Liver (tissue), 3 donors: ENCODE results near the gene MAP3K4.

Experiments used
- FOXA2 ChIP-seq: IDR thresholded peaks from 2 replicates; pipeline ENCODE4 v1.6.1; 2016; ENCODE audit warnings: antibody characterized with exemption
- RAD21 ChIP-seq, 2 donors: IDR thresholded peaks; 2 replicates each; pipeline ENCODE4 v1.6.1; 2016; ENCODE audit warnings: antibody characterized with exemption in 2 of 2, mild to moderate bottlenecking in 2 of 2
- SP1 ChIP-seq: IDR thresholded peaks from 2 replicates; pipeline ENCODE4 v1.6.1; 2018; ENCODE audit warnings: antibody characterized with exemption, mild to moderate bottlenecking
- TAF1 ChIP-seq: conservative IDR thresholded peaks from 2 replicates; pipeline ENCODE4 v1.6.1; 2016; ENCODE audit warnings: antibody characterized with exemption, mild to moderate bottlenecking
- YY1 ChIP-seq: IDR thresholded peaks from 2 replicates; pipeline ENCODE4 v1.6.1; 2016; ENCODE audit warnings: antibody characterized with exemption, mild to moderate bottlenecking
- TF ChIP-seq, protein P1 (sequence below): fragments of 150-350 bp; IDR thresholded peaks from 2 replicates; pipeline ENCODE4 v1.5.1; 2017; ENCODE audit warnings: improper control_type of control experiment, low read depth, low read length; ENCODE audit not compliant: missing input control
- TF ChIP-seq, protein P2 (sequence below): IDR thresholded peaks from 2 replicates; pipeline ENCODE4 v1.6.1; 2016; ENCODE audit warnings: antibody characterized with exemption
- TF ChIP-seq, protein P3 (sequence below): IDR thresholded peaks from 2 replicates; pipeline ENCODE4 v1.6.1; 2016; ENCODE audit warnings: antibody characterized with exemption
- TF ChIP-seq, protein P4 (sequence below): IDR thresholded peaks from 2 replicates; pipeline ENCODE4 v1.6.1; 2016; ENCODE audit warnings: antibody characterized with exemption, mild to moderate bottlenecking
- donor health status: healthy.
- donor health status: healthy.

DNA sequence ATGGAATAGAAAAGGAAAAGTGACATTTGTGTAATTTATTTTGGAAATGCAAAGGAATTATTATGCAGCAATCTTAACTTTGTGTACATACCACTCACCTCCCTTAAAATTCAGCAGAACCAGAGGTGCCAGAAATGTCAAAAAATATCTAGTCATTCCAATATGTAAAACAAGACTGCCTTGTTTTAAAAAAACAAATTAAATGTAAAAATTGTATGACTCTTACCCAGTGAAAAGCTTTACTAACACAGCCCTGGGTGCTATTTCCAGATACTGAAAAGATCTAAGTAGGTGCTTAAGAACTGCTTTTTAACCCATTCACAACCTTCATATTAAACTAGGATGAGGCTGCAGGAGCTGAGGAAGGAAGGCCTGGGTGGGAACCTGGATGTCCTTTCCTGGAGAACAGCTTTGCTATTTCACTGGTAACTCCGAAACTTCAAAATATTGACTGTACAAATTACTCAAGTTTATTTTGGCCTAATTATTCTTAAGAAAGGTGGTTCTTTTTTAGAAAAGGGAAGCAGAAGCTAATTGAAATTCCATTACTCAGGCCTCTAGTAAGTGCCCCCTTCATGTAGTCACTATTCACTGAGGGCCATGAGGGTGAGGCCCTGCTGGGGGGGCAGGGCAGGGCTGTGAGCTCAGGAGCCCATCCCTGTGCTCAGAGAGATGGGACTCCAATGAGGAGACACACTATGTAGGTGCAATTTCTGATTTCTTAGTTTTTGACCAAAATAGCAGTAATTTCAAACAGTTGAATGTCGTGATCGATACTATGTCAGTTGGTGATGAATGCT is 139.6 kb downstream of the MAP3K4 start:
- TF ChIP-seq, protein P1, sequence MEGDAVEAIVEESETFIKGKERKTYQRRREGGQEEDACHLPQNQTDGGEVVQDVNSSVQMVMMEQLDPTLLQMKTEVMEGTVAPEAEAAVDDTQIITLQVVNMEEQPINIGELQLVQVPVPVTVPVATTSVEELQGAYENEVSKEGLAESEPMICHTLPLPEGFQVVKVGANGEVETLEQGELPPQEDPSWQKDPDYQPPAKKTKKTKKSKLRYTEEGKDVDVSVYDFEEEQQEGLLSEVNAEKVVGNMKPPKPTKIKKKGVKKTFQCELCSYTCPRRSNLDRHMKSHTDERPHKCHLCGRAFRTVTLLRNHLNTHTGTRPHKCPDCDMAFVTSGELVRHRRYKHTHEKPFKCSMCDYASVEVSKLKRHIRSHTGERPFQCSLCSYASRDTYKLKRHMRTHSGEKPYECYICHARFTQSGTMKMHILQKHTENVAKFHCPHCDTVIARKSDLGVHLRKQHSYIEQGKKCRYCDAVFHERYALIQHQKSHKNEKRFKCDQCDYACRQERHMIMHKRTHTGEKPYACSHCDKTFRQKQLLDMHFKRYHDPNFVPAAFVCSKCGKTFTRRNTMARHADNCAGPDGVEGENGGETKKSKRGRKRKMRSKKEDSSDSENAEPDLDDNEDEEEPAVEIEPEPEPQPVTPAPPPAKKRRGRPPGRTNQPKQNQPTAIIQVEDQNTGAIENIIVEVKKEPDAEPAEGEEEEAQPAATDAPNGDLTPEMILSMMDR = no peak
- TF ChIP-seq, protein P2, sequence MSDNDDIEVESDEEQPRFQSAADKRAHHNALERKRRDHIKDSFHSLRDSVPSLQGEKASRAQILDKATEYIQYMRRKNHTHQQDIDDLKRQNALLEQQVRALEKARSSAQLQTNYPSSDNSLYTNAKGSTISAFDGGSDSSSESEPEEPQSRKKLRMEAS = no peak
- TF ChIP-seq YY1 (no peak), RAD21 (IDR thresholded peaks at IDR 0.05) (no peak), TAF1 (no peak), FOXA2 (no peak), SP1 (no peak)
- TF ChIP-seq, protein P3, sequence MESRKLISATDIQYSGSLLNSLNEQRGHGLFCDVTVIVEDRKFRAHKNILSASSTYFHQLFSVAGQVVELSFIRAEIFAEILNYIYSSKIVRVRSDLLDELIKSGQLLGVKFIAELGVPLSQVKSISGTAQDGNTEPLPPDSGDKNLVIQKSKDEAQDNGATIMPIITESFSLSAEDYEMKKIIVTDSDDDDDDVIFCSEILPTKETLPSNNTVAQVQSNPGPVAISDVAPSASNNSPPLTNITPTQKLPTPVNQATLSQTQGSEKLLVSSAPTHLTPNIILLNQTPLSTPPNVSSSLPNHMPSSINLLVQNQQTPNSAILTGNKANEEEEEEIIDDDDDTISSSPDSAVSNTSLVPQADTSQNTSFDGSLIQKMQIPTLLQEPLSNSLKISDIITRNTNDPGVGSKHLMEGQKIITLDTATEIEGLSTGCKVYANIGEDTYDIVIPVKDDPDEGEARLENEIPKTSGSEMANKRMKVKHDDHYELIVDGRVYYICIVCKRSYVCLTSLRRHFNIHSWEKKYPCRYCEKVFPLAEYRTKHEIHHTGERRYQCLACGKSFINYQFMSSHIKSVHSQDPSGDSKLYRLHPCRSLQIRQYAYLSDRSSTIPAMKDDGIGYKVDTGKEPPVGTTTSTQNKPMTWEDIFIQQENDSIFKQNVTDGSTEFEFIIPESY = no peak
- TF ChIP-seq, protein P4, sequence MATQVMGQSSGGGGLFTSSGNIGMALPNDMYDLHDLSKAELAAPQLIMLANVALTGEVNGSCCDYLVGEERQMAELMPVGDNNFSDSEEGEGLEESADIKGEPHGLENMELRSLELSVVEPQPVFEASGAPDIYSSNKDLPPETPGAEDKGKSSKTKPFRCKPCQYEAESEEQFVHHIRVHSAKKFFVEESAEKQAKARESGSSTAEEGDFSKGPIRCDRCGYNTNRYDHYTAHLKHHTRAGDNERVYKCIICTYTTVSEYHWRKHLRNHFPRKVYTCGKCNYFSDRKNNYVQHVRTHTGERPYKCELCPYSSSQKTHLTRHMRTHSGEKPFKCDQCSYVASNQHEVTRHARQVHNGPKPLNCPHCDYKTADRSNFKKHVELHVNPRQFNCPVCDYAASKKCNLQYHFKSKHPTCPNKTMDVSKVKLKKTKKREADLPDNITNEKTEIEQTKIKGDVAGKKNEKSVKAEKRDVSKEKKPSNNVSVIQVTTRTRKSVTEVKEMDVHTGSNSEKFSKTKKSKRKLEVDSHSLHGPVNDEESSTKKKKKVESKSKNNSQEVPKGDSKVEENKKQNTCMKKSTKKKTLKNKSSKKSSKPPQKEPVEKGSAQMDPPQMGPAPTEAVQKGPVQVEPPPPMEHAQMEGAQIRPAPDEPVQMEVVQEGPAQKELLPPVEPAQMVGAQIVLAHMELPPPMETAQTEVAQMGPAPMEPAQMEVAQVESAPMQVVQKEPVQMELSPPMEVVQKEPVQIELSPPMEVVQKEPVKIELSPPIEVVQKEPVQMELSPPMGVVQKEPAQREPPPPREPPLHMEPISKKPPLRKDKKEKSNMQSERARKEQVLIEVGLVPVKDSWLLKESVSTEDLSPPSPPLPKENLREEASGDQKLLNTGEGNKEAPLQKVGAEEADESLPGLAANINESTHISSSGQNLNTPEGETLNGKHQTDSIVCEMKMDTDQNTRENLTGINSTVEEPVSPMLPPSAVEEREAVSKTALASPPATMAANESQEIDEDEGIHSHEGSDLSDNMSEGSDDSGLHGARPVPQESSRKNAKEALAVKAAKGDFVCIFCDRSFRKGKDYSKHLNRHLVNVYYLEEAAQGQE = no peak
